Measurements from ENCODE around the gene BRPF3.

BRPF3 gene

GRCh38 chr6:36243562-36244212 lies 47.1 kb downstream of the BRPF3 start:
- H3K27me3 ChIP-seq (ENCODE audit: control insufficient read depth, insufficient read depth, low read length): no peaks in the 10 kb centered on the region
- no peak for DNase-seq (ENCODE audit: low read depth, low spot score)
- no peak overlapping the region for H3K27ac ChIP-seq (ENCODE audit: low read length)
- peaks cover 7% of the 10 kb centered on the region; the same call in 1 of the 2 replicates for H3K4me1 ChIP-seq (ENCODE audit: control insufficient read depth, insufficient read depth, low read length)
- no CpG with 5 or more reads among the region's 3 CpGs for WGBS (ENCODE audit: insufficient coverage, insufficient read length)
- no peaks in the 10 kb centered on the region for H3K9me3 ChIP-seq (ENCODE audit: control insufficient read depth, insufficient read depth, low read length)
- H3K36me3 ChIP-seq (ENCODE audit: control insufficient read depth, insufficient read depth, low read length): no peaks in the 10 kb centered on the region
- H3K4me3 ChIP-seq (ENCODE audit: low read length): no peak overlapping the region

DNA sequence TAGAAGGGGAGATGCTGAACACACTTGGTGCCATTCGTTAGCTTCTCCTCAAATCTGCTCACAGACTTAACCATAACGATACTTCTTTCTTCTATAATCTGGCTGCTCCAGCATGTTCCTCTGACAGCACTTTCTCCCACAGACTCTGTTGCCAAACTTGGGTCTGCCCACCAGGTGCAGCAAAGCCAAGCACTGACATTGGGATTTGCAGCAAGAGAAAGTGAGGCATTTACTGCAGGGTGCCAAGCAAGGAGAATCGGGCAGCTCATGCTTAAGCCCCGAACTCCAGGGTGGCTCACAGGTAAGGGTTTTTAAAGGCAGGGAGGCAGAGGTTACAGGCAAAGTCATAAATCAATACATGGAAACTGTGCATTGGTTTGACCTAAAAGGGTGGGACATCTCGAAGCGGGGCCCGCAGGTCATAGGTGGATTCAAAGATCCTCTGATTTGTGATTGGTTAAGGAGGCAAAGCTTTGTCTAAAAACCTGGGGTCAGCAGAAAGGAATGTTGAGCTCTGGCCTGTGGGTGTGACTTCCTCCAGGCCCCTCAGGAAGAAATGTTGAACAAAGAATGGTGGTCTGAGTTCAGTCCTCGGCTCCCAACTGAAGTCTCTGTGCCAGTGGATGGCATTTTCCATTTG lies 48.2 kb downstream of the BRPF3 start:
- no CpG with 5 or more reads among the region's 8 CpGs for WGBS (ENCODE audit: insufficient coverage, insufficient read length)
- Histone ChIP-seq H3K4me1 (ENCODE audit: control insufficient read depth, insufficient read depth, low read length) (peaks cover 7% of the 10 kb centered on the region; the same call in 1 of the 2 replicates), H3K27ac (ENCODE audit: low read length) (no peak overlapping the region), H3K9me3 (ENCODE audit: control insufficient read depth, insufficient read depth, low read length) (no peaks in the 10 kb centered on the region), H3K36me3 (ENCODE audit: control insufficient read depth, insufficient read depth, low read length) (no peaks in the 10 kb centered on the region), H3K4me3 (ENCODE audit: low read length) (no peak overlapping the region), H3K27me3 (ENCODE audit: control insufficient read depth, insufficient read depth, low read length) (no peaks in the 10 kb centered on the region)
- peak; percentile 41 for DNase-seq (ENCODE audit: low read depth, low spot score)

- H3K27me3 ChIP-seq (ENCODE audit: control insufficient read depth, insufficient read depth, low read length): no peaks in the 10 kb centered on the region
- H3K4me1 ChIP-seq (ENCODE audit: control insufficient read depth, insufficient read depth, low read length): peaks cover 7% of the 10 kb centered on the region; the same call in 1 of the 2 replicates
- H3K27ac ChIP-seq (ENCODE audit: low read length): no peak overlapping the region
- H3K36me3 ChIP-seq (ENCODE audit: control insufficient read depth, insufficient read depth, low read length): no peaks in the 10 kb centered on the region
- WGBS (ENCODE audit: insufficient coverage, insufficient read length): no CpG with 5 or more reads among the region's 8 CpGs
- DNase-seq (ENCODE audit: low read depth, low spot score): peak; percentile 35
- H3K4me3 ChIP-seq (ENCODE audit: low read length): no peak overlapping the region
- no peaks in the 10 kb centered on the region for H3K9me3 ChIP-seq (ENCODE audit: control insufficient read depth, insufficient read depth, low read length)
Observed at GRCh38 chr6:36245572-36246061, 49.1 kb downstream of the BRPF3 start.

- Histone ChIP-seq H3K27ac (ENCODE audit: low read length) (no peak overlapping the region), H3K36me3 (ENCODE audit: control insufficient read depth, insufficient read depth, low read length) (no peaks in the 10 kb centered on the region), H3K4me1 (ENCODE audit: control insufficient read depth, insufficient read depth, low read length) (peaks cover 7% of the 10 kb centered on the region; the same call in 1 of the 2 replicates), H3K27me3 (ENCODE audit: control insufficient read depth, insufficient read depth, low read length) (no peaks in the 10 kb centered on the region), H3K4me3 (ENCODE audit: low read length) (no peak overlapping the region), H3K9me3 (ENCODE audit: control insufficient read depth, insufficient read depth, low read length) (no peaks in the 10 kb centered on the region)
- DNase-seq (ENCODE audit: low read depth, low spot score): no peak
- WGBS (ENCODE audit: insufficient coverage, insufficient read length): no CpG with 5 or more reads among the region's 22 CpGs
Observed at GRCh38 chr6:36246506-36247268, 50.1 kb downstream of the BRPF3 start.

DNA sequence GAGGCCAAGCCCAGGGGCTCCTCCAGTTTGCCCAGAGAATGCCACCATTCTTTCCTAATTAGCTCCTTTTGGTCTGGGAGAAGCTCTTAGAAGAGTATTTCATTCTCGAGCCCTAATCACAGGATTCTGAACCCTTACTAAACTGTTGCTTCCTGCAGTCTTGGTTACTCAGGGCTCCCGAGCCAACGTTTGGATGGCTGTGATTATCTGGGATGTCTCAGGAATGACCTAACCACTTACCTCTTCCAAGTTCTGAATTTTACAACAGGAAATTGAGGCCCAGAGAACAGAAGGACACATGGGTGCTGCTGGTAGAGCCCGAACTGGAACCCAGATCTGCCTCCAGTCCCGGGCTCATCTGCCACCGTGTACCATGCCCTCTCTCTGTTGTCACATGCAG lies 51.1 kb downstream of the BRPF3 start:
- H3K27me3 ChIP-seq (ENCODE audit: control insufficient read depth, insufficient read depth, low read length): no peaks in the 10 kb centered on the region
- no peak overlapping the region for H3K27ac ChIP-seq (ENCODE audit: low read length)
- H3K4me1 ChIP-seq (ENCODE audit: control insufficient read depth, insufficient read depth, low read length): peaks cover 7% of the 10 kb centered on the region; the same call in 1 of the 2 replicates
- WGBS (ENCODE audit: insufficient coverage, insufficient read length): no CpG with 5 or more reads among the region's 6 CpGs
- no peaks in the 10 kb centered on the region for H3K36me3 ChIP-seq (ENCODE audit: control insufficient read depth, insufficient read depth, low read length)
- DNase-seq (ENCODE audit: low read depth, low spot score): no peak
- H3K9me3 ChIP-seq (ENCODE audit: control insufficient read depth, insufficient read depth, low read length): no peaks in the 10 kb centered on the region
- H3K4me3 ChIP-seq (ENCODE audit: low read length): no peak overlapping the region

DNA sequence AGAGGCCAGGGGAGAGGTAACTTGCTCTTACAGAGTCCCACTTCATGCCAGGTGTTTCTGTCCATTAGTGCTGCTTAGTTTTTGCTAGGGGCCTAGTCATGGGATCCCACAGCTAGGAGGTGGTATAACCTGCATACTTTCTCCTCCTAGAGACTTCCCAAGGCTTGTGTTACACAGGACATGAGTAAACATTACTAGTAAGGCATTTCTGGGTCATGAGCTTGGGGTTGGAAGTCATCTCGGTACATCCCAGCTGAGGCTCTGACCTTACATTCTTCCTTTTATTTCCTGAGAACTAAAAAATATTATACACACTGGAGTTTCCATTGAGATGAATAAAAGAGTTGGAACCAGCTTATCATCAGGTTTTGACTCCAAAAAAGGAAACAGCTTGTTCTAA lies 52.4 kb downstream of the BRPF3 start:
- H3K4me3 ChIP-seq (ENCODE audit: low read length): no peak overlapping the region
- WGBS (ENCODE audit: insufficient coverage, insufficient read length): no CpG with 5 or more reads among the region's 1 CpG

GRCh38 chr6:36249536-36249935 lies 53.0 kb downstream of the BRPF3 start:
- no peak for DNase-seq (ENCODE audit: low read depth, low spot score)
- no CpG with 5 or more reads among the region's 5 CpGs for WGBS (ENCODE audit: insufficient coverage, insufficient read length)
- no peak overlapping the region for H3K4me3 ChIP-seq (ENCODE audit: low read length)
- H3K4me1 ChIP-seq (ENCODE audit: control insufficient read depth, insufficient read depth, low read length): peaks cover 3% of the 10 kb centered on the region; the same call in 1 of the 2 replicates
- no peaks in the 10 kb centered on the region for H3K36me3 ChIP-seq (ENCODE audit: control insufficient read depth, insufficient read depth, low read length)
- H3K27me3 ChIP-seq (ENCODE audit: control insufficient read depth, insufficient read depth, low read length): no peaks in the 10 kb centered on the region
- no peaks in the 10 kb centered on the region for H3K9me3 ChIP-seq (ENCODE audit: control insufficient read depth, insufficient read depth, low read length)
- H3K27ac ChIP-seq (ENCODE audit: low read length): no peak overlapping the region

More for the DNA sequence above, 52.4 kb downstream of the BRPF3 start:
- Histone ChIP-seq H3K27ac (ENCODE audit: low read length) (no peak overlapping the region), H3K27me3 (ENCODE audit: control insufficient read depth, insufficient read depth, low read length) (no peaks in the 10 kb centered on the region), H3K36me3 (ENCODE audit: control insufficient read depth, insufficient read depth, low read length) (no peaks in the 10 kb centered on the region), H3K9me3 (ENCODE audit: control insufficient read depth, insufficient read depth, low read length) (no peaks in the 10 kb centered on the region), H3K4me1 (ENCODE audit: control insufficient read depth, insufficient read depth, low read length) (peaks cover 5% of the 10 kb centered on the region; the same call in 1 of the 2 replicates)
- no peak for DNase-seq (ENCODE audit: low read depth, low spot score)

DNA sequence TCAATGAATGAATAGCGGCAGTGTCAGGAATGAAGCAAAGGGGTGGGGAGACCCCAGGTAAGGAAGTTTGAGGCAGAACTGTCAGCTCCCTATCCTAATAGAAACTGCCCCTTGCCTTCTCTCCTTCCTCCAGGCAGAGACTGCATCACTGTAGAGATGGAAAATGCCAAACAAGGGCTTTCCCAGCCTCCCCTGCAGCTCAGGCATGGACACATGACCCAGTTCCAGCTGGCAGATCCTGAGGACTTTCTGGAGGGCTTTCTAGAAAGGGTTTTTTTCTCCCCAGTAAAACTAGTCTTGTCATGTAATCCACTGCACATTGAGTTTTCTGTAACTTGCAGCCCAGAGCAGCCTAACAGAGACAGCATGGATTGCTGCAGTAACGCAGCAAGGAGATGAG lies 55.5 kb downstream of the BRPF3 start:
- Histone ChIP-seq H3K27ac (ENCODE audit: low read length) (no peak overlapping the region), H3K9me3 (ENCODE audit: control insufficient read depth, insufficient read depth, low read length) (no peaks in the 10 kb centered on the region), H3K27me3 (ENCODE audit: control insufficient read depth, insufficient read depth, low read length) (no peaks in the 10 kb centered on the region), H3K4me3 (ENCODE audit: low read length) (no peak overlapping the region), H3K4me1 (ENCODE audit: control insufficient read depth, insufficient read depth, low read length) (no peaks in the 10 kb centered on the region), H3K36me3 (ENCODE audit: control insufficient read depth, insufficient read depth, low read length) (no peaks in the 10 kb centered on the region)
- DNase-seq (ENCODE audit: low read depth, low spot score): no peak
- no CpG with 5 or more reads among the region's 2 CpGs for WGBS (ENCODE audit: insufficient coverage, insufficient read length)

DNA sequence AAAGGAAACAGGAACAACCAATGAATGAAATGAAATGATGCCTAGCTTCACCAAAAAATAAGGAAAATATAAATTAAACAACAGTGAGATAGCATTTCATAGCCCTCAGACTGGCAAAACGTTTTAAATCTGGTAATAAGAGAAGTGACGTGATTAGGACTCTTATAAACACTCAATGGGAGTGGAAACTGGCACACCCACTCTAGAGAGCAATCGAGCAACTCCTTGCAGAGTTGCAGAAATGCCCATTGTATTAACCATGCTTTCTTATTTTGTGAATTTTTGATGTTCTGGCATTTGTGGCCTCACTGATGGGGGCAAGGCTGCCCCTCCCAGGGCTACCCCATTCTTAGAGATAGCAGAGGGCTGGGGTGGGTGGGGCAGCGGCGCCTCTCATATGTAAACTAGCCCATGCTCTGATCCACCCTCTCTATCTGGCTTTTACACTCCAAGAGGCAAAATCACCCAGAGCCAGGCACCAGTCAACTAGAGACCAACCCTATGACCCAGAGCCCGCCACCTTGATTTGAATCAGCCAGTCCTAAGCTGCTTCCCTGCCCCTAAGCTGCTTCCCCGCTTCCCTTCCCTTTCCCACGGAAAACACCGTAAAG lies 67.0 kb downstream of the BRPF3 start:
- Histone ChIP-seq H3K27me3 (ENCODE audit: control insufficient read depth, insufficient read depth, low read length) (no peaks in the 10 kb centered on the region), H3K27ac (ENCODE audit: low read length) (no peak overlapping the region), H3K9me3 (ENCODE audit: control insufficient read depth, insufficient read depth, low read length) (no peaks in the 10 kb centered on the region), H3K4me1 (ENCODE audit: control insufficient read depth, insufficient read depth, low read length) (no peaks in the 10 kb centered on the region), H3K36me3 (ENCODE audit: control insufficient read depth, insufficient read depth, low read length) (no peaks in the 10 kb centered on the region), H3K4me3 (ENCODE audit: low read length) (no peak overlapping the region)
- no CpG with 5 or more reads among the region's 9 CpGs for WGBS (ENCODE audit: insufficient coverage, insufficient read length)
- no peak for DNase-seq (ENCODE audit: low read depth, low spot score)

- H3K9me3 ChIP-seq (ENCODE audit: control insufficient read depth, insufficient read depth, low read length): no peaks in the 10 kb centered on the region
- H3K36me3 ChIP-seq (ENCODE audit: control insufficient read depth, insufficient read depth, low read length): no peaks in the 10 kb centered on the region
- DNase-seq (ENCODE audit: low read depth, low spot score): no peak
- peaks cover 2% of the 10 kb centered on the region; the same call in 1 of the 2 replicates for H3K4me1 ChIP-seq (ENCODE audit: control insufficient read depth, insufficient read depth, low read length)
- no CpG with 5 or more reads among the region's 1 CpG for WGBS (ENCODE audit: insufficient coverage, insufficient read length)
- no peaks in the 10 kb centered on the region for H3K27me3 ChIP-seq (ENCODE audit: control insufficient read depth, insufficient read depth, low read length)
- H3K27ac ChIP-seq (ENCODE audit: low read length): no peak overlapping the region
- H3K4me3 ChIP-seq (ENCODE audit: low read length): no peak overlapping the region
Observed at GRCh38 chr6:36265744-36266143, 69.2 kb downstream of the BRPF3 start.
